OCI-LY3 (cell line): ENCODE measurements around the gene FAM171A2.

Experiments used
- H2AFZ ChIP-seq: fragments of 200-600, 300-600 bp; shearing (Covaris generic); 2 replicates; pipeline ENCODE4 v1.6.0; 2014; ENCODE audit warnings: antibody characterized with exemption, low read depth, low read length
- H3K27ac ChIP-seq: fragments of 200-600, 300-600 bp; sonication (generic); 2 replicates; pipeline ENCODE4 v1.5.1; 2014; ENCODE audit warnings: mild to moderate bottlenecking, low read length, moderate library complexity, mixed read lengths
- H3K27me3 ChIP-seq: fragments of 200-600, 300-600 bp; sonication (generic); 2 replicates; pipeline ENCODE4 v1.6.1; 2014; ENCODE audit warnings: low read depth, low read length, mixed read lengths
- H3K36me3 ChIP-seq: fragments of 200-600, 300-600 bp; sonication (generic); replicated peaks from 2 replicates; pipeline ENCODE3; 2014; ENCODE audit warnings: low read depth, low read length, mixed read lengths
- H3K4me1 ChIP-seq: fragments of 300-600, 200-600 bp; sonication (generic); 2 replicates; pipeline ENCODE4 v1.6.1; 2014; ENCODE audit warnings: low read length, mixed read lengths
- H3K4me2 ChIP-seq: fragments of 200-600, 300-600 bp; sonication (generic); 2 replicates; pipeline ENCODE4 v1.6.1; 2014; ENCODE audit warnings: low read length, mixed read lengths
- H3K4me3 ChIP-seq: fragments of 300-600, 200-600 bp; sonication (generic); 2 replicates; pipeline ENCODE4 v1.5.1; 2014; ENCODE audit warnings: antibody characterized with exemption, mild to moderate bottlenecking, low read length, moderate library complexity
- H3K79me2 ChIP-seq: fragments of 300-600, 200-600 bp; shearing (Covaris generic); 2 replicates; pipeline ENCODE4 v1.6.1; 2014; ENCODE audit warnings: mild to moderate bottlenecking, low read length, mixed read lengths
- H3K9ac ChIP-seq: fragments of 300-600, 200-600 bp; shearing (Covaris generic); 2 replicates; pipeline ENCODE4 v1.6.0; 2014; ENCODE audit warnings: mild to moderate bottlenecking, low read length, moderate library complexity
- H3K9me3 ChIP-seq: fragments of 200-600, 300-600 bp; shearing (Covaris generic); 2 replicates; pipeline ENCODE4 v1.6.1; 2014; ENCODE audit warnings: low read length, mixed read lengths; ENCODE audit not compliant: insufficient read depth
- H4K20me1 ChIP-seq: fragments of 200-600, 300-600 bp; sonication (generic); 2 replicates; pipeline ENCODE4 v1.6.1; 2016; ENCODE audit warnings: low read length, mixed read lengths; ENCODE audit not compliant: insufficient read depth
- EZH2phosphoT487 ChIP-seq: fragments of 200-600 bp; shearing (Covaris generic); IDR thresholded peaks from 2 replicates; pipeline ENCODE4 v1.6.1; 2018; ENCODE audit warnings: antibody characterized with exemption, mixed run types, low read depth
- TF ChIP-seq, protein P1 (sequence below): fragments of 200-600, 300-600 bp; sonication (generic); IDR thresholded peaks from 2 replicates; pipeline ENCODE4 v1.5.1; 2014; ENCODE audit warnings: antibody characterized with exemption, low read length, low read depth

The FAM171A2 gene

DNA sequence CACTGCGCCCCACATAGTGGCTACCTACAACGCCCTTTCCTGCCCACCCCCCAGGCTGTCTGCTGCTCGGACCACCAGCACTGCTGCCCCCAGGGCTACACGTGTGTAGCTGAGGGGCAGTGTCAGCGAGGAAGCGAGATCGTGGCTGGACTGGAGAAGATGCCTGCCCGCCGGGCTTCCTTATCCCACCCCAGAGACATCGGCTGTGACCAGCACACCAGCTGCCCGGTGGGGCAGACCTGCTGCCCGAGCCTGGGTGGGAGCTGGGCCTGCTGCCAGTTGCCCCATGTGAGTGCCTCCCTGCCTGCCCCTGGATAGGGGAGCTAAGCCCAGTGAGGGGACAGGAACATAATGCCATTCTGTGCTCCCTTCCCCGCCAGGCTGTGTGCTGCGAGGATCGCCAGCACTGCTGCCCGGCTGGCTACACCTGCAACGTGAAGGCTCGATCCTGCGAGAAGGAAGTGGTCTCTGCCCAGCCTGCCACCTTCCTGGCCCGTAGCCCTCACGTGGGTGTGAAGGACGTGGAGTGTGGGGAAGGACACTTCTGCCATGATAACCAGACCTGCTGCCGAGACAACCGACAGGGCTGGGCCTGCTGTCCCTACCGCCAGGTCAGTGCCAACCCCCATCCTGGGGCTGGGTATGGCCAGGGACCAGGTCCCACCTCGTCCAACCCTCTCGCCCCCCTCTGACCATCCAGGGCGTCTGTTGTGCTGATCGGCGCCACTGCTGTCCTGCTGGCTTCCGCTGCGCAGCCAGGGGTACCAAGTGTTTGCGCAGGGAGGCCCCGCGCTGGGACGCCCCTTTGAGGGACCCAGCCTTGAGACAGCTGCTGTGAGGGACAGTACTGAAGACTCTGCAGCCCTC is 11.5 kb downstream of the FAM171A2 start:
- H3K4me3 ChIP-seq, result no peak overlapping the region
- no peak overlapping the region; the same call in 1 of the 2 replicates for H3K4me2 ChIP-seq
- TF ChIP-seq, protein P1, sequence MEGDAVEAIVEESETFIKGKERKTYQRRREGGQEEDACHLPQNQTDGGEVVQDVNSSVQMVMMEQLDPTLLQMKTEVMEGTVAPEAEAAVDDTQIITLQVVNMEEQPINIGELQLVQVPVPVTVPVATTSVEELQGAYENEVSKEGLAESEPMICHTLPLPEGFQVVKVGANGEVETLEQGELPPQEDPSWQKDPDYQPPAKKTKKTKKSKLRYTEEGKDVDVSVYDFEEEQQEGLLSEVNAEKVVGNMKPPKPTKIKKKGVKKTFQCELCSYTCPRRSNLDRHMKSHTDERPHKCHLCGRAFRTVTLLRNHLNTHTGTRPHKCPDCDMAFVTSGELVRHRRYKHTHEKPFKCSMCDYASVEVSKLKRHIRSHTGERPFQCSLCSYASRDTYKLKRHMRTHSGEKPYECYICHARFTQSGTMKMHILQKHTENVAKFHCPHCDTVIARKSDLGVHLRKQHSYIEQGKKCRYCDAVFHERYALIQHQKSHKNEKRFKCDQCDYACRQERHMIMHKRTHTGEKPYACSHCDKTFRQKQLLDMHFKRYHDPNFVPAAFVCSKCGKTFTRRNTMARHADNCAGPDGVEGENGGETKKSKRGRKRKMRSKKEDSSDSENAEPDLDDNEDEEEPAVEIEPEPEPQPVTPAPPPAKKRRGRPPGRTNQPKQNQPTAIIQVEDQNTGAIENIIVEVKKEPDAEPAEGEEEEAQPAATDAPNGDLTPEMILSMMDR, result no peak
- TF ChIP-seq EZH2phosphoT487, result no peak
- peaks cover 8% of the 10 kb centered on the region; the same call in 1 of the 2 replicates for H4K20me1 ChIP-seq
- peaks cover 38% of the 10 kb centered on the region for H3K4me1 ChIP-seq
- H3K9ac ChIP-seq, result no peak overlapping the region
- no peak overlapping the region for H3K27ac ChIP-seq
- peaks cover 41% of the 10 kb centered on the region for H3K36me3 ChIP-seq
- no peaks in the 10 kb centered on the region for H3K9me3 ChIP-seq
- H3K27me3 ChIP-seq, result no peaks in the 10 kb centered on the region
- H2AFZ ChIP-seq, result no peak overlapping the region
- H3K79me2 ChIP-seq, result peaks cover 14% of the 10 kb centered on the region

DNA sequence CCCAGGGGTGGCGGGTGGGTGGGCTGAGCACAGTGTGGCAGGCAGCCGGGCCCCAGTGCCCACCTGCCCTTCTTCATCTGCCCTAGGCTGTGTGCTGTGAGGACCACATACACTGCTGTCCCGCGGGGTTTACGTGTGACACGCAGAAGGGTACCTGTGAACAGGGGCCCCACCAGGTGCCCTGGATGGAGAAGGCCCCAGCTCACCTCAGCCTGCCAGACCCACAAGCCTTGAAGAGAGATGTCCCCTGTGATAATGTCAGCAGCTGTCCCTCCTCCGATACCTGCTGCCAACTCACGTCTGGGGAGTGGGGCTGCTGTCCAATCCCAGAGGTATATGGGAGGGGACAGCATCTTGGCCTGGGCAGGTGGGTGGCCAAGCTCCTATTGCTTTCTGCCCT is 12.2 kb downstream of the FAM171A2 start:
- H3K9ac ChIP-seq, result no peak overlapping the region
- no peak overlapping the region for H3K4me3 ChIP-seq
- H3K27ac ChIP-seq, result no peak overlapping the region
- no peak overlapping the region for H3K4me2 ChIP-seq
- no peak for TF ChIP-seq EZH2phosphoT487
- TF ChIP-seq, protein P1, result no peak
- peaks cover 17% of the 10 kb centered on the region for H3K79me2 ChIP-seq
- peaks cover 45% of the 10 kb centered on the region for H3K4me1 ChIP-seq
- H2AFZ ChIP-seq, result no peak overlapping the region
- peaks cover 8% of the 10 kb centered on the region; the same call in 1 of the 2 replicates for H4K20me1 ChIP-seq
- H3K9me3 ChIP-seq, result no peaks in the 10 kb centered on the region
- no peaks in the 10 kb centered on the region for H3K27me3 ChIP-seq
- H3K36me3 ChIP-seq, result peaks cover 43% of the 10 kb centered on the region

DNA sequence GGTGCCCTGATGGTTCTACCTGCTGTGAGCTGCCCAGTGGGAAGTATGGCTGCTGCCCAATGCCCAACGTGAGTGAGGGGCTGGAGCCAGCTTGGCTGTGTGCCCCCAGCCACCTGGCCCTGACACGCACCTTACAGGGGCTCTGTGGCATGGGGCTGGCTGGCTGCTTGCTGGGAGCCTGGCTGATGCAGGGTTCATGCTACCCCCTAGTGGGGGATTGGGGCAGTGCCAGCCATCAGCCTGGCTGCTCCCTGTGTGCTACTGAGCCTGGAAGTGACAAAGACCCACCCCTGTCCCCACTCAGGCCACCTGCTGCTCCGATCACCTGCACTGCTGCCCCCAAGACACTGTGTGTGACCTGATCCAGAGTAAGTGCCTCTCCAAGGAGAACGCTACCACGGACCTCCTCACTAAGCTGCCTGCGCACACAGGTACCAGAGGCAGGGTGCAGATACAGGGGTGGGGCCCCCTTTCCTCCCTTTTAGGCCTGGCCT is 12.9 kb downstream of the FAM171A2 start:
- Histone ChIP-seq H3K79me2 (peaks cover 23% of the 10 kb centered on the region), H3K4me2 (peak overlapping the region; percentile 11; the same call in 1 of the 2 replicates), H3K4me3 (no peak overlapping the region), H3K27ac (no peak overlapping the region), H3K27me3 (no peaks in the 10 kb centered on the region), H3K9me3 (no peaks in the 10 kb centered on the region), H2AFZ (no peak overlapping the region), H3K9ac (no peak overlapping the region; the same call in 1 of the 2 replicates), H3K36me3 (peaks cover 47% of the 10 kb centered on the region), H3K4me1 (peaks cover 51% of the 10 kb centered on the region), H4K20me1 (peaks cover 8% of the 10 kb centered on the region; the same call in 1 of the 2 replicates)
- TF ChIP-seq, protein P1, result peak; percentile 77
- no peak for TF ChIP-seq EZH2phosphoT487

DNA sequence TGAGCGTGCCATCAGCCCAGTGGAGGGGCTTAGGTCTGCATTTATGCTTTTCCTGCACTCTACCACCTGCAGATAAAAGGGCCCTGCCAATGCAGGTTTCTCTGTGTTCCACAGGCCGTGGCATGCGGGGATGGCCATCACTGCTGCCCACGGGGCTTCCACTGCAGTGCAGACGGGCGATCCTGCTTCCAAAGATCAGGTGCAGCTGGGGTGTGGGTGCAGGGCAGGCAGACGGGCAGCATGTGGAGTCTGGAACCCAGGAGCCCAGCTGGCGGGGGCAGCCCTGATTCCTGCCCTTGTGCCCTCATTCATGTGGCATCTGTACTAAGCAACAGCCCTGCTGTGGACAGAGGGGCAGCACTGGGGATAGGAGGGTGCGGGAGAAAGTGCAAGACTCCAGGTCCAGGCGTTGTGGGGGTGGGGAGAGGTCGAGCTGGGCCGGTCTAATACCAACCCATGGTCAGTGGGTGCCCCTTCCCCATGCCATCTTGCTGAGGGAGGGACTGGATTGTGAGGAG is 14.0 kb downstream of the FAM171A2 start:
- H3K79me2 ChIP-seq, result peaks cover 31% of the 10 kb centered on the region

More for the DNA sequence above, 14.0 kb downstream of the FAM171A2 start:
- Histone ChIP-seq H3K36me3 (peaks cover 47% of the 10 kb centered on the region), H3K4me1 (peaks cover 46% of the 10 kb centered on the region), H3K27me3 (no peaks in the 10 kb centered on the region), H3K9ac (peak overlapping the region; percentile 68; the same call in 1 of the 2 replicates), H3K4me3 (peak overlapping the region; percentile 52; the same call in 1 of the 2 replicates), H3K4me2 (peak overlapping the region; percentile 77), H3K9me3 (no peaks in the 10 kb centered on the region), H3K27ac (peak overlapping the region; percentile 96), H2AFZ (no peak overlapping the region), H4K20me1 (peaks cover 8% of the 10 kb centered on the region; the same call in 1 of the 2 replicates)
- TF ChIP-seq, protein P1, result no peak
- no peak for TF ChIP-seq EZH2phosphoT487
